Tibial nerve (tissue), 4 donors: ENCODE data around the gene SLC25A13.

Experiments
- EP300 ChIP-seq, 2 donors: sonication (generic); formaldehyde crosslinking; IDR thresholded peaks; one replicate each; pipeline ENCODE4 v1.6.1; 2017; ENCODE audit warnings: antibody characterized with exemption in 2 of 2, mild to moderate bottlenecking in 1 of 2
- TF ChIP-seq, protein P1 (sequence below), 5 experiments: fragments of 200-600 bp in 3 of 5; fragments of 450-650 bp in 2 of 5; sonication (generic) in 3 of 5; IDR thresholded peaks; one replicate each; pipeline ENCODE4 v1.5.1; 2016 to 2019; ENCODE audit warnings: antibody characterized with exemption in 5 of 5, mild to moderate bottlenecking in 3 of 5, moderate library complexity in 2 of 5

DNA sequence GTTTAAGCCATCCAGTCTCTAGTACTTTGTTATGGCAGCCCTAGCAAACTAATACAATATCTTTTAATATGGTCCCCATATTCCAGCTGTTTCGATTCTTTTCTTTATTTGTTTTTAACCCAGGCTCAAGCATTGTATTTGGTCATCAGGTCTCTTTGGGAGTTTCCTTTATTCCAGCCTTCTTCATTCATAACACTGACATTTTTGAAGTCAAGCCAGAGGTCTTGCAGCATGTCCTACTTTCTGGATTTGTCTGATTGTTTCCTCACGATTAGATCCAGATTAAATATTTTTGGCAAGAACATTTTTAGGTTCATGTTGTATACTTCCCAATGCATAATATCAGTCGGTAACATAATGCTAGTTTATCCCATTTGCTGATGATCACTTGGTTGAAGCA, 11.8 kb downstream of the SLC25A13 start:
- TF ChIP-seq, protein P1, sequence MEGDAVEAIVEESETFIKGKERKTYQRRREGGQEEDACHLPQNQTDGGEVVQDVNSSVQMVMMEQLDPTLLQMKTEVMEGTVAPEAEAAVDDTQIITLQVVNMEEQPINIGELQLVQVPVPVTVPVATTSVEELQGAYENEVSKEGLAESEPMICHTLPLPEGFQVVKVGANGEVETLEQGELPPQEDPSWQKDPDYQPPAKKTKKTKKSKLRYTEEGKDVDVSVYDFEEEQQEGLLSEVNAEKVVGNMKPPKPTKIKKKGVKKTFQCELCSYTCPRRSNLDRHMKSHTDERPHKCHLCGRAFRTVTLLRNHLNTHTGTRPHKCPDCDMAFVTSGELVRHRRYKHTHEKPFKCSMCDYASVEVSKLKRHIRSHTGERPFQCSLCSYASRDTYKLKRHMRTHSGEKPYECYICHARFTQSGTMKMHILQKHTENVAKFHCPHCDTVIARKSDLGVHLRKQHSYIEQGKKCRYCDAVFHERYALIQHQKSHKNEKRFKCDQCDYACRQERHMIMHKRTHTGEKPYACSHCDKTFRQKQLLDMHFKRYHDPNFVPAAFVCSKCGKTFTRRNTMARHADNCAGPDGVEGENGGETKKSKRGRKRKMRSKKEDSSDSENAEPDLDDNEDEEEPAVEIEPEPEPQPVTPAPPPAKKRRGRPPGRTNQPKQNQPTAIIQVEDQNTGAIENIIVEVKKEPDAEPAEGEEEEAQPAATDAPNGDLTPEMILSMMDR (IDR thresholded peaks at IDR 0.05) = no peak
- TF ChIP-seq EP300 (IDR thresholded peaks at IDR 0.05) = peak in 1 of 2 donors; percentile 34
